ENCODE results near the gene SEC61G.

SEC61G gene

GRCh38 chr7:54764861-54765260 lies 5.8 kb upstream of the SEC61G start:
- no peak for DNase-seq (ENCODE audit: low read depth)

DNA sequence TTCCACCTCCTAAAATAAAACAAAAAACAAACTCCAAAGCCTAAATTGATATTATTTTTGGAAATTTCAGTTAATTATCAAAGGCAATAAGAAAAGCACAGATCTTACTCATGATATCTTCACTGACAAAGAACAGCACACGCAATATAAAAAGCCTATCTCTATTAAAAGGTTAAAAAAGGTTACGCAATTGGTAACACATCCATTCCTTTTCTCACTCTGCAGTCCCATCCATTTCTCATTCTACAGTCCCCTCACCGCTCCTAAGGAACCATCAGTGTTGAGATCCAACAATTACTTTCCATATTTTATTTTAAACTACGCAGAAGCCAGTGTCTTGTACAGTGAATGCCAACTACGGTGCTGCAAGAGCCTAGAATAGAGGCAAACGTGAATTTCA lies 1.3 kb downstream of the SEC61G start:
- DNase-seq (ENCODE audit: low read depth) = no peak

GRCh38 chr7:54749200-54749599 lies 9.8 kb downstream of the SEC61G start:
- no peak for DNase-seq (ENCODE audit: low read depth)

DNA sequence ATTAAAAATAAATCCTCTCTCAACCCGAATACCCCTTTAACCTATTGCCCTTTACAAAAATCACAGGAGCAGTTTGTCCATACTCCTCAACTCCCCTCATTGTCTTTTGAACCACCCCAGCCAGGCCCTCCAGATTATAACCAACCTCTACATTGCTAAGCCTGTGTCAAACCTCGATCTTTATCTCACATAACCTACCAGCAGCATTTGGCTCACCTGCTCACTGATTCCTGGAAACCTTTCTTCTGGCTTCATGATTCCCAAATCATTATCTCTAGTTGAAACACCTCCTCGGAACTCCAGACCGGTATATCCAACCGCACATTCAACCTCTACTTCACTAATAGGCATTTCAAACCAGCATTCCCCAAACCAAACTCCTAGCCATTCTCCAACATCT lies 11.8 kb downstream of the SEC61G start:
- DNase-seq (ENCODE audit: low read depth) = no peak

- DNase-seq (ENCODE audit: low read depth) = no peak
Observed at GRCh38 chr7:54743580-54743979, 15.4 kb downstream of the SEC61G start.

DNA sequence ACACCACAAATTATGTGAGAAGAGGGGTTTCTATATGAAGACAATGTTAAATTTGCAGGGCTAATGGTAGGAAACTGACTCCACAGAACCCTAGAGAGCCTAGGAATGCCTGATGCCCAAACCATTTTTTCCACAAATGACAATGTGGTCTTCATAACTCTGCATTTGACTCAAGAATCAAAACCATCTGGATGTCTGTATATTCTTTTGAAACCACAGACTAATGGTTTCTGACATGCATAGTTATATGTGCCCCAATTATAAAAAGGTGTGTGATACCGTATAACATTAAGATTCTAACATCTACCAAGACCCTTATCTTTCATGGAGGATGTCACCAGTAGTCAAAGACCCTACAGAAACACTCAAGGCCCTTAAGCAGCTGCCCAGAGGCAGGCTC lies 20.3 kb downstream of the SEC61G start:
- no peak for DNase-seq (ENCODE audit: low read depth)

- DNase-seq (ENCODE audit: low read depth) = no peak
Observed at GRCh38 chr7:54729107-54729506, 29.9 kb downstream of the SEC61G start.

DNA sequence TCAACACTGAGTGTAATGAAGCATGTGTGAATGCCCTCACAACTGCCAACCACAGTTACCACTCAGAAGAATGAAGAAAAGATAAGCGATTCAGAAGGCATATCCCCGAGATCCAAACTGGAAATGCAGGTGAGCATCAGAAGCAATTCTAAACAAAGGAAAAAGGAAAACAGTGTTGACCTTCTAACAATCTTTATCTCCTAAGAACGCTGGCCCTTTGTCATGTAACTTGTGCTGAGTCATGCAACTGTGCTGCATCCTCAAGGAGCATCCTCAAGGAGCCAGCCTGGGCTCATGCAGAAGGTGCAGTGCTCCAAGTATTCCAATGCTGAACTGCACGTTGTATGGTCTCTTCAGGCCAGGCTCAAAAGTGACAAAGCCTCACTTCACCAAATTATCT lies 30.6 kb downstream of the SEC61G start:
- DNase-seq (ENCODE audit: low read depth) = no peak

DNA sequence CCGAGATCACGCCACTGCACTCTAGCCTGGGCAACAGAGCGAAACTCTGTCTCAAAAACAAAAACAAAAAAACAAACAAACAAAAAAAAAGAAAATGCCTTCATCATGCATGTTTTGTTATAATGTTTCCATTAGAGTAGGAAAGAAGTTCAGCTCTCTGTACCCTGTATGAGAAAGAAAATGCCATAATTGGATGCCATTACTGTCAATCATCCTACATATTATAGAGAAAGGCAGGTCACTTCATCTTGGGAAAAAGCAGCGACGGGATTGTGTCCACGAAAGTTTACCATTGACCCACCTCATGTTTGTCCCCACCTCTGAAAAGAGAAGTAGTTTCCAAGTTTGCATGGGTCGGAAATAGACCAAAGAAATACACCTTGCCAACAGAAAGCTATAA lies 33.8 kb downstream of the SEC61G start:
- DNase-seq (ENCODE audit: low read depth) = no peak

- no peak for DNase-seq (ENCODE audit: low read depth)
Observed at GRCh38 chr7:54722502-54722901, 36.5 kb downstream of the SEC61G start.

DNA sequence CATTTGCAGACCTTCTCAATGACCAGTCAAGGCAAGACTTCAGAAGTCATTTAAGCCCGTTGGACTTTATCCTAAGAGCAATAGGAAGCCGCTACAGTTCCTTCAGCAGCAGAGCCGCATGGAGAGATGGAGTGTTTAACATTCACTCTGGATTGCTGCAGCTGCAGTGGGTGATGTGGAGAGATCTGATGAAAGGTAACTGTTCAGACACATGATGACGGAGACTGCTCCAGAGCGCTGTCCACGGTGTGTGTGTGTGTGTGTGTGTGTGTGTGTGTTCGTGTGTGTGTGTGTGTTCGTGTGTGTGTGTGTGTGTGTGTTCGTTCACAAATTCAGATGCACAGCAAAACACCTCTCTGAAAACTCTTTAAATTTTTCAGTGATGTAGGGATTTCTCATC lies 37.0 kb downstream of the SEC61G start:
- no peak for DNase-seq (ENCODE audit: low read depth)

DNA sequence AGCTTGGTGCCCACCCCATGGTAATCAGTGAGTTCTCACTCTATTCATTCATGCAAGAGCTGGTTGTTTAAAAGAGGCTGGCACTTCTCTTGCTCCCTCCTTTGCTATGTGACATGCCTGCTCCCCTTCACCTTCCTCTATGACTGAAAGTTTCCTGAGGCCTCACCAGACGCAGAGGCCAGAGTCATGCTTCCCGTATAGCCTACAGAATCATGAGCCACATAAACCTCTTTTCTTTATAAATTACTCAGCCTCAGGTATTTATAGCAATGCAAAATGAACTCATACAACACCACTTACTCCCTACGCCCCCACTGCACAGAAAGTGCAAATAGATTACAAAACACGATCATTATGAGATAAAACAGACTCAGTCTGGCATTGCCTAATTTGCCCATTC lies 39.0 kb downstream of the SEC61G start:
- DNase-seq (ENCODE audit: low read depth) = no peak

DNA sequence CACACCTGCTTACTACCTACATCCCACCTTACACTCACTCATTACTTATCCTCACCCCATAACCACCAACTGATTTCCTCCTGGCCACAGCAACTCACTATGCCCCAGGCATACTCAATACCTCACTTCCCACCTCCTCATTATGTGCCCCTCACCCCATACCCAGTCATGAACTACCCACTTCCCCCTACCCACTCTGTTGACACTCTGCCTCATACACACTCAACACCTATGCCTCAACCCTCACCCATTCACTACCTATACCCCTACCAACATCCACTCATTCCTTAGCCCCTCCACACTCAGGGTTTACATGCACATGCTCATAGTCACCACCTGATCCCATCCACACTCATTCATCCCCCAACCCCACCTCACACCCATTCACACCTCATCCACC lies 39.6 kb downstream of the SEC61G start:
- no peak for DNase-seq (ENCODE audit: low read depth)

GRCh38 chr7:54712820-54713219 lies 46.2 kb downstream of the SEC61G start:
- DNase-seq (ENCODE audit: low read depth) = no peak

DNA sequence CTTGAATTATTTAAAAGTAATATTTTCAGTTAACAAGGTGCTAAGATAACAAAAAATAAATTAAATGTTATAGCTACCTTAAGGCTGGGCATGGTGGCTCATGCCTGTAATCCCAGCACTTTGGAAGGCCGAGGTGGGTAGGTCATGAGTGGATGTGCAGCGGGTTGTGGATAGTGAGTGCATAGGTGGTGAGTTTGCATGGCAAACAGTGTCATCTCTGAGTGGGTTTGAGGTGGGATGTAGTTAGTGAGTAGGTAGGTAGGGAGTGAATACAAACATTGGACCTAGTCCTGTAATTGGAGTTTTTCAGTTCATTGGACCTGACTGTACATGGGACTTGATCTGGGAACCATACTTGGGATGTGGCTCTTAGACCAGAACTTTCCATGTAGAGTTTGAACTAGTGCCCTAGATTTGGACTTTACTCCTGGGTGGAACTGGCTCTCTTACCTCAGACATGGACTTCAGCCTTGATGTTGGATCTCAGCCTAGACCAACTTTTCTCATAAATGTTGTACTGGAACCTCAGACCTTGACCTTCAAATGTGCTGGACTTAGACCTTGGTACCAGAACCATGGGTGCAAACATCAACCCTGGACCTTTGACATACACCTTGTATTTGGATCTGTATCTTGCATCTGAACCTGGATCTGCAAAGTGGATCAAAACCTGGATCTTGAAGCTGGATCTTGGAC lies 47.0 kb downstream of the SEC61G start:
- no peak for DNase-seq (ENCODE audit: low read depth)

- DNase-seq (ENCODE audit: low read depth) = no peak
Observed at GRCh38 chr7:54709283-54709682, 49.7 kb downstream of the SEC61G start.

- no peak for DNase-seq (ENCODE audit: low read depth)
Observed at GRCh38 chr7:54705436-54705835, 53.6 kb downstream of the SEC61G start.

- DNase-seq (ENCODE audit: low read depth) = no peak
Observed at GRCh38 chr7:54704851-54705250, 54.2 kb downstream of the SEC61G start.

All from activated gamma-delta T cell treated with anti-CD3 and anti-CD28 coated beads, Interleukin-2, amount 50 U/mL, for 16 hours (primary cell).